GM06990 (cell line): ENCODE measurements around the gene HS3ST6.

Experiments
- DNase-seq: peaks from one replicate; pipeline ENCODE4 v3.0.0-alpha.2; 2011; ENCODE audit not compliant: insufficient read length; ENCODE audit errors: extremely low read depth
- H3K27me3 ChIP-seq: replicated peaks from 2 replicates; pipeline ENCODE4 v1.6.0; 2011; ENCODE audit warnings: low read length; ENCODE audit not compliant: control insufficient read depth, insufficient read depth
- H3K36me3 ChIP-seq: 2 replicates; pipeline ENCODE4 v1.5.1; 2011; ENCODE audit warnings: low read length; ENCODE audit not compliant: control insufficient read depth, insufficient read depth
- H3K4me3 ChIP-seq: replicated peaks from 2 replicates; pipeline ENCODE4 v1.5.1; 2011; ENCODE audit warnings: low read depth, mild to moderate bottlenecking, control low read depth, low read length
- CTCF ChIP-seq: IDR thresholded peaks from 2 replicates; pipeline ENCODE4 v1.5.1; 2011; ENCODE audit warnings: low read length, control low read depth, mild to moderate bottlenecking, inconsistent platforms; ENCODE audit not compliant: insufficient read depth, poor library complexity, severe bottlenecking

Gene HS3ST6

GRCh38 chr16:1953734-1954133 lies 35.5 kb upstream of the HS3ST6 start:
- TF ChIP-seq CTCF, result no peak
- Histone ChIP-seq H3K27me3 (no peaks in the 10 kb centered on the region), H3K4me3 (no peak overlapping the region), H3K36me3 (no peaks in the 10 kb centered on the region)
- no peak for DNase-seq

DNA sequence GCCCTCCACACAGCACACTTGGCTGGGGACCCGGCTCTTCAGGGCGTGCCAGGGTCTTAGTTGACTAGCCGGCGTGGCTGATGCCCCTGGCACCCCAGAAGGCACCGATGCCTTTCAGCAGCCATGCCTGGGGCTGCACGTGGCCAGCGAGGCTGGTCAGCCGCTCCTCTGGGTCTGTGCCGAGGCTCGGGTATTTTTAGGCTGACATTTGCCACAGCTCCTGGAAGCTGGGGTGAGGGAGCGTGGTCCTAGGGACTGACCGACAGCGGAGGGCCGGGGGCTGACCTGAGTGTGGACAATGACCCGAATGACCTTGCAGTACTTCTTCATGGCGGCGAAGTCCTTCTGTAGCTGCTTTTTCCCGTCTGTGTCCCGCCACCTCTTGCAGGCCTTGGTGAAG lies 32.3 kb upstream of the HS3ST6 start:
- Histone ChIP-seq H3K27me3 (no peaks in the 10 kb centered on the region), H3K4me3 (no peak overlapping the region), H3K36me3 (no peaks in the 10 kb centered on the region)
- DNase-seq, result no peak
- TF ChIP-seq CTCF, result no peak

- DNase-seq, result no peak
- TF ChIP-seq CTCF, result no peak
- no peaks in the 10 kb centered on the region for H3K27me3 ChIP-seq
These were observed 31.8 kb upstream of the HS3ST6 start for GRCh38 chr16:1950047-1950446.

DNA sequence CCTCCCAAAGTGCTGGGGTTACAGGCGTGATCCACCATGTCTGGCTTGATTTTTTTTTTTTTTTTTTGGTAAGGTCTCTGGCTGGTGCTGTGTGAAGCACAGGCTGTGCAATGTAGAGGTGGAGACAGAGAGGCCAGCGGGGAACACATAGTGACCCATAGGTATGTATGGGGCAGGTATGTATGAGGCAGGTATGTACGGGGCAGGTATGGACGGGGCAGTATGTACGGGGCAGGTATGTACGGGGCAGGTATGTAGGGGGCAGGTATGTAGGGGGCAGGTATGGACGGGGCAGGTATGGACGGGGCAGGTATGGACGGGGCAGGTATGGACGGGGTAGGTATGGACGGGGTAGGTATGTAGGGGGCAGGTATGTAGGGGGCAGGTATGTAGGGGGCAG lies 31.3 kb upstream of the HS3ST6 start:
- no peak for DNase-seq
- H3K4me3 ChIP-seq, result no peak overlapping the region

More at GRCh38 chr16:1950047-1950446, 31.8 kb upstream of the HS3ST6 start:
- no peak overlapping the region for H3K4me3 ChIP-seq
- H3K36me3 ChIP-seq, result no peaks in the 10 kb centered on the region

GRCh38 chr16:1947369-1947670 lies 29.1 kb upstream of the HS3ST6 start:
- TF ChIP-seq CTCF, result no peak
- no peak overlapping the region for H3K4me3 ChIP-seq
- H3K27me3 ChIP-seq, result no peaks in the 10 kb centered on the region
- DNase-seq, result no peak
- H3K36me3 ChIP-seq, result no peaks in the 10 kb centered on the region

More for the DNA sequence above, 31.3 kb upstream of the HS3ST6 start:
- Histone ChIP-seq H3K27me3 (no peaks in the 10 kb centered on the region), H3K36me3 (no peaks in the 10 kb centered on the region)
- TF ChIP-seq CTCF, result no peak
